ENCODE results near the gene UNC119.

UNC119 gene

GRCh38 chr17:28518132-28518531 lies 34.3 kb downstream of the UNC119 start:
- Histone ChIP-seq H3K36me3 (ENCODE audit: insufficient read depth, low read length) (no peaks in the 10 kb centered on the region), H3K27me3 (ENCODE audit: control insufficient read depth, insufficient read depth, low read length) (peaks cover 36% of the 10 kb centered on the region), H3K4me3 (ENCODE audit: low read length) (no peak overlapping the region), H3K9me3 (replicated peaks; ENCODE audit: low read length) (no peaks in the 10 kb centered on the region), H3K9ac (ENCODE audit: low read depth, low read length) (no peak overlapping the region), H3K4me2 (ENCODE audit: low read length) (no peak overlapping the region), H3K4me1 (ENCODE audit: control insufficient read depth, insufficient read depth, low read length) (no peaks in the 10 kb centered on the region)

DNA sequence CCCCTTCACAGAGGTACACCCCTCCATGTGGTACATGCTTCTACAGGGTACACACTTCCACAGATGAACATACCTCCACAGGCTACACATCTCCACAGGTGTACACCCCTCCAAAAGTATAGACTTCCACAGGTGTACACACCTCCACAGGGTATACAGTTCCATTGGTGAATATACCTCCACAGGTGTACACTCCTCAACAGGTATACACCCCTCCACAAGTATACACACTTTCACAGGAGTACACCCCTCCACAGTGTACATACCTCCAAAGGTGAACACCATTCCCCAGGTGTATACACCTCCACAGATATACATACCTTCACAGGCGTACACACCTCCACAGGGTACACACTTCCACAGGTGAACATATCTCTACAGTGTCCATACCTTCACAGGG lies 36.9 kb downstream of the UNC119 start:
- H3K4me1 ChIP-seq (ENCODE audit: control insufficient read depth, insufficient read depth, low read length): no peaks in the 10 kb centered on the region
- H3K9me3 ChIP-seq (replicated peaks; ENCODE audit: low read length): no peaks in the 10 kb centered on the region
- H3K4me3 ChIP-seq (ENCODE audit: low read length): no peak overlapping the region
- H3K36me3 ChIP-seq (ENCODE audit: insufficient read depth, low read length): no peaks in the 10 kb centered on the region
- no peak overlapping the region for H3K4me2 ChIP-seq (ENCODE audit: low read length)
- H3K27me3 ChIP-seq (ENCODE audit: control insufficient read depth, insufficient read depth, low read length): peaks cover 45% of the 10 kb centered on the region
- no peak overlapping the region for H3K9ac ChIP-seq (ENCODE audit: low read depth, low read length)

GRCh38 chr17:28514561-28515002 lies 37.8 kb downstream of the UNC119 start:
- no peak overlapping the region for H3K9ac ChIP-seq (ENCODE audit: low read depth, low read length)

GRCh38 chr17:28513476-28513875 lies 38.9 kb downstream of the UNC119 start:
- peaks cover 57% of the 10 kb centered on the region for H3K27me3 ChIP-seq (ENCODE audit: control insufficient read depth, insufficient read depth, low read length)
- H3K9ac ChIP-seq (ENCODE audit: low read depth, low read length): no peak overlapping the region
- no peak overlapping the region for H3K4me3 ChIP-seq (ENCODE audit: low read length)
- no peak overlapping the region for H3K4me2 ChIP-seq (ENCODE audit: low read length)
- H3K4me1 ChIP-seq (ENCODE audit: control insufficient read depth, insufficient read depth, low read length): no peaks in the 10 kb centered on the region
- no peaks in the 10 kb centered on the region for H3K36me3 ChIP-seq (ENCODE audit: insufficient read depth, low read length)
- no peaks in the 10 kb centered on the region for H3K9me3 ChIP-seq (replicated peaks; ENCODE audit: low read length)

More at GRCh38 chr17:28514561-28515002, 37.8 kb downstream of the UNC119 start:
- no peak overlapping the region for H3K4me3 ChIP-seq (ENCODE audit: low read length)
- peaks cover 49% of the 10 kb centered on the region for H3K27me3 ChIP-seq (ENCODE audit: control insufficient read depth, insufficient read depth, low read length)
- H3K36me3 ChIP-seq (ENCODE audit: insufficient read depth, low read length): no peaks in the 10 kb centered on the region
- H3K4me1 ChIP-seq (ENCODE audit: control insufficient read depth, insufficient read depth, low read length): no peaks in the 10 kb centered on the region
- H3K4me2 ChIP-seq (ENCODE audit: low read length): no peak overlapping the region
- no peaks in the 10 kb centered on the region for H3K9me3 ChIP-seq (replicated peaks; ENCODE audit: low read length)

DNA sequence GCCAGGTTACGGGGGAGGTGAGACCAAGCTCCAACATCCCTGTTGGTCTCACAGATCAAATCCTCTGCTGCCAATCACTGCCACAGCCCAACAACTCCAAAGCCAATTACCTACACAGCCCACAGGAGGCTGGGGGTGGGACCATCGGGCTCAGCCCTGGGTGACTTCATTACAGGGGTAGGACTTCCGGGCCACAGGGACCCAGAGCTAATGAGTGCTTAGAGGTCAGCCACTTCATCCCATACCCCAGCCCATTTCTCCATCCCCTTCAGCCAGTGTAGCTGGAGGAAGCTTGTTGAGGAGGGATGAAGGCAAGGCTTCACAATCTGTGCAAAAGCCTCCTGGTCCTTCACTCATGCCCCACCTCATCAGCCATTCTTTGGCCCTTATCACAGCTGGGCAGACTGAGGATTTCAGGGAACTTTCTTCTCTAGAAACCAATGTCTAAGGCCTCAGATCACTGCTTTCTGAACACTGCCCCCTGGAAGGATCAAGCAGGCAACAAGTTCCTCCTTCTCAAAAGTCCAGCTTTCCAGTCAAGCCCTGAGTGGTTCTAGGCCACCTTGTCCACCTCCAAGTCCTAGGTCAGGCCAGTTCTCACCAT lies 40.5 kb downstream of the UNC119 start:
- Histone ChIP-seq H3K4me1 (ENCODE audit: control insufficient read depth, insufficient read depth, low read length) (no peaks in the 10 kb centered on the region), H3K9me3 (replicated peaks; ENCODE audit: low read length) (no peaks in the 10 kb centered on the region), H3K9ac (ENCODE audit: low read depth, low read length) (no peak overlapping the region), H3K27me3 (ENCODE audit: control insufficient read depth, insufficient read depth, low read length) (peaks cover 71% of the 10 kb centered on the region), H3K36me3 (ENCODE audit: insufficient read depth, low read length) (no peaks in the 10 kb centered on the region), H3K4me3 (ENCODE audit: low read length) (no peak overlapping the region), H3K4me2 (ENCODE audit: low read length) (no peak overlapping the region)

GRCh38 chr17:28509789-28510188 lies 42.6 kb downstream of the UNC119 start:
- Histone ChIP-seq H3K9me3 (replicated peaks; ENCODE audit: low read length) (no peaks in the 10 kb centered on the region), H3K27me3 (ENCODE audit: control insufficient read depth, insufficient read depth, low read length) (peaks cover 88% of the 10 kb centered on the region), H3K4me3 (ENCODE audit: low read length) (no peak overlapping the region), H3K9ac (ENCODE audit: low read depth, low read length) (no peak overlapping the region), H3K36me3 (ENCODE audit: insufficient read depth, low read length) (no peaks in the 10 kb centered on the region), H3K4me1 (ENCODE audit: control insufficient read depth, insufficient read depth, low read length) (no peaks in the 10 kb centered on the region), H3K4me2 (ENCODE audit: low read length) (no peak overlapping the region)

DNA sequence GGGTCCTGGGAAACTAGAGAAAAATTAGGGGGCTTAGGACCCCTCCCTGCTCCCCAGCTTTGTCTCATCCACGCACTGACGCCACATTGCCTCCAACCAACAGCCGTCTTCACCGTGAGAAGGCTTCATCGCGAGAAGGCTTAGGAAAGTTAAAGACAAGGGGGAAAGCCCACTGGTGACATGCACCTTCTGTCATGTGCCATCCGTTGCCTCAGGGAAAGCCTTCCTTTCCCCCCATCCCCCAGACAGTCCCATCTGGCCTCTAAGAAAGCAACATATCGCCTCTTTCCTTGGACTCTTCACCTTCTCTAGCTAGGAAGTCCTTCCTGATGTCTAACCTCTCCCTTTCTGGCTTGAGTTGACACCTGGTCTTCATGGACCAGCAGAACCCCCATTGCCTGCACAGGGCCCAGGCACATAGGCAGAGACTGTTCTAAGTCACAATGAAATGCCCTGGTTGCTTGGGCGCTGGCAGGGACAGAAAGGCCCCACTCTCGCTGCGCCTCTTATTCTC lies 44.2 kb downstream of the UNC119 start:
- Histone ChIP-seq H3K4me1 (ENCODE audit: control insufficient read depth, insufficient read depth, low read length) (no peaks in the 10 kb centered on the region), H3K4me3 (ENCODE audit: low read length) (no peak overlapping the region), H3K27me3 (ENCODE audit: control insufficient read depth, insufficient read depth, low read length) (peaks cover 86% of the 10 kb centered on the region), H3K4me2 (ENCODE audit: low read length) (no peak overlapping the region), H3K9ac (ENCODE audit: low read depth, low read length) (no peak overlapping the region), H3K36me3 (ENCODE audit: insufficient read depth, low read length) (no peaks in the 10 kb centered on the region), H3K9me3 (replicated peaks; ENCODE audit: low read length) (no peaks in the 10 kb centered on the region)

DNA sequence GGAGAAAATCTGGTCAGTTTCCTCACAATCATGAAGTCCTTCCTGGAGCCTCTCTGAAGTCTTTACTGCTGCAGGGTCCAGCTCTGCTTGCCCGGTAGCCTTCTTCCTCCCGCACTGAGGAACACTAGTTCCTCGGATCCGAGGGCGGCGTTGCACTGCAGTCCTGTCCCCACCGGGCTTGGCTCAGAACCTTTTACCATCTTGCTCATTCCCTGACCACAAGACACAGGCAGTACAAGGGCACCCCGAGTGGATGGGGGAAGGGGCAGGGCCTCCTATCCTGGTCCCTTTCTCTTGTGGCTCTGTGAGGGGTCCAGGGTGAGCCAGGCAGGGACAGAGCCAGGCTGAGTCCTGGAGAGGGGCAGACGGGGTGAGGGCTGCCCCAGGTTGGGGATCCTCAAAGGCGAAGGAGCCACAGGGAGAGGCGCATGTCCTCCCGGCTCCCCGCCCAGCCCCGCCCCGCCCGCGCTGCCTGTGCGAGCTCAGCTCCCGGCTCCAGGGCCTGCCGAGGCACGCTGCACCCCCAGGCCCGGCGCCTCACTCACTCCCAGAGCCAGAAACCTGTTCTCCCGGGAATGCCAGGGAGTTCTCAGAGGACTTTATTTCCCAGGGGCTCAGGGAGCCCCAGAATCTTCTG lies 44.7 kb downstream of the UNC119 start:
- Histone ChIP-seq H3K4me1 (ENCODE audit: control insufficient read depth, insufficient read depth, low read length) (no peaks in the 10 kb centered on the region), H3K9me3 (replicated peaks; ENCODE audit: low read length) (no peaks in the 10 kb centered on the region), H3K36me3 (ENCODE audit: insufficient read depth, low read length) (no peaks in the 10 kb centered on the region), H3K4me2 (ENCODE audit: low read length) (no peak overlapping the region), H3K9ac (ENCODE audit: low read depth, low read length) (no peak overlapping the region), H3K4me3 (ENCODE audit: low read length) (no peak overlapping the region), H3K27me3 (ENCODE audit: control insufficient read depth, insufficient read depth, low read length) (peaks cover 85% of the 10 kb centered on the region)

GRCh38 chr17:28506763-28507487 lies 45.5 kb downstream of the UNC119 start:
- Histone ChIP-seq H3K36me3 (ENCODE audit: insufficient read depth, low read length) (no peaks in the 10 kb centered on the region), H3K4me1 (ENCODE audit: control insufficient read depth, insufficient read depth, low read length) (no peaks in the 10 kb centered on the region), H3K4me2 (ENCODE audit: low read length) (no peak overlapping the region), H3K27me3 (ENCODE audit: control insufficient read depth, insufficient read depth, low read length) (peaks cover 79% of the 10 kb centered on the region), H3K4me3 (ENCODE audit: low read length) (no peak overlapping the region), H3K9ac (ENCODE audit: low read depth, low read length) (no peak overlapping the region), H3K9me3 (replicated peaks; ENCODE audit: low read length) (no peaks in the 10 kb centered on the region)

DNA sequence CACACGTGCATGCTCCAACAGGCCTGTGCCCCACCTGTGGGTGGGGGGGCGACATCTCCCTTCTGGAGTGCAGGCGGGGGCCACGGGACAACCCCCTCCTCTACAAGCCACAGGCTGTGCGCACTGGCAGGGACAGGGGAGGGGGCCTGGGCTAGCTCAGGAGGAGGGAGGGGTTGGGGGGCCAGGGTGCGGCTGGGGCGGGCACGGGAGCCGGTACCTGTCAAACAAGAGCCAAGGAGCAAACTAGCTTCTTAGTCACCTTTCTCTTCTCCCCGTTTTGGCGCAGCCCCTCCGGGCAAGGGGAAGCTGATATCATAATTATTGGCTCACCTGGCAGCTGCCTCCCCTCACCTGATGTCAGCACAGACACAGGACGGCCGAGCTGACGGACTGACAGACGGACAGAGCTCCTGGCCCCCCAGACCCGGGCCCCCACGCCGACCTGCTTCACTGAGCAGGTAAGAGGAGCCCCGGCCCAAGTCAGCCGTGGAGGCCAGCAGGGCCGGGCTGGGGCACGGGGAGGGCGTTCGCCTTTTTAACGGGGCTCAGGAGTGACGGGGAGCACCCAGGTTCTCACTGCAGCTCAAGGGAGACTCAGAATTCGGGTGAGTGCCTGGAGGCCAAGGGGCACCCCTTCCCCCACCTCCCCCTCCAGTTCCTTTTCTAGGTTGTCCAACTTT lies 46.3 kb downstream of the UNC119 start, which contains the start of gene FOXN1:
Gene FOXN1, plus strand, starts transcription at position 363 of the 680 bp plus-strand sequence. CDS start 17,622 bp downstream, outside the sequence.
- H3K4me1 ChIP-seq (ENCODE audit: control insufficient read depth, insufficient read depth, low read length): no peaks in the 10 kb centered on the region
- no peak within 1 kb of the TSS for H3K9ac ChIP-seq (ENCODE audit: low read depth, low read length)
- H3K9me3 ChIP-seq (replicated peaks; ENCODE audit: low read length): no peaks in the 10 kb centered on the region
- no peaks in the 10 kb centered on the region for H3K36me3 ChIP-seq (ENCODE audit: insufficient read depth, low read length)
- no peak within 1 kb of the TSS for H3K4me3 ChIP-seq (ENCODE audit: low read length)
- no peak within 1 kb of the TSS for H3K4me2 ChIP-seq (ENCODE audit: low read length)
- peaks cover 79% of the 10 kb centered on the region for H3K27me3 ChIP-seq (ENCODE audit: control insufficient read depth, insufficient read depth, low read length)

DNA sequence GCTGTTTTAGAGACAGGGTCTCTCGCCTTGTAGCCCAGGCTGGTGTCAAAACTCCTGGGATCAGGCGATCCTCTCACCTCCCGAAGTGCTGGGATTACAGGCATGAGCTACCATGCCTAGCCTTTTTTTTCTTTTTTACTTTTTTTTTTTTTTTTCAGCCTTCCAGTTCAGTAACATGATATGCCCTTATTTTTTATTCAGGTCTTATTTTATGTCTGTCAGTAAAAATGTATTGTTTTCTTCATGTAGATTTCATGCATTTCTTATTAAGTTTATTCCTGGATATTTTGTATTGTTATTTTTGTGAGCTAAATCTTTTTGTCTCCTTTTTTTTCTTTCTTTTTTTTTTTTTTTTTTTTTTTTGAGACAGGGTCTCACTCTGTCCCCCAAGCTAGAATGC lies 49.0 kb downstream of the UNC119 start:
- Histone ChIP-seq H3K9me3 (replicated peaks; ENCODE audit: low read length) (no peaks in the 10 kb centered on the region), H3K36me3 (ENCODE audit: insufficient read depth, low read length) (no peaks in the 10 kb centered on the region), H3K4me1 (ENCODE audit: control insufficient read depth, insufficient read depth, low read length) (no peaks in the 10 kb centered on the region), H3K27me3 (ENCODE audit: control insufficient read depth, insufficient read depth, low read length) (peaks cover 73% of the 10 kb centered on the region), H3K4me3 (ENCODE audit: low read length) (no peak overlapping the region), H3K9ac (ENCODE audit: low read depth, low read length) (no peak overlapping the region), H3K4me2 (ENCODE audit: low read length) (no peak overlapping the region)

Measured in skeletal muscle satellite cell (primary cell).